Measurements from ENCODE around the gene RPA3.

GRCh38 chr7:7665031-7665430 is 53.4 kb downstream of the RPA3 start:
- TF ChIP-seq EZH2phosphoT487 (IDR thresholded peaks at IDR 0.05; ENCODE audit: insufficient read depth, low read depth) (no peak), EZH2 (IDR thresholded peaks at IDR 0.05; ENCODE audit: insufficient read depth, poor library complexity, severe bottlenecking) (no peak)

Data from GM23248 (cell line).